ENCODE measurements around the gene DCLRE1B. TPM values are rescaled to one million over a fixed set of nuclear protein-coding genes. Genes with fewer than 3 reads are reported as not detected.

Gene DCLRE1B
- total and polyA plus RNA-seq, 9 of the 15 experiments (the other 6 are each of a cell fraction or from before 2014, with no cell fraction given), result 10.6 to 28.8 (median 17.2) TPM

GRCh38 chr1:113928941-113929749, 24.0 kb downstream of the DCLRE1B start, which contains the start of gene HIPK1 (continued):
- peak in 1 of 2 experiments; percentile 95; a peak in 2 of 4 replicates for TF ChIP-seq ZNF639 (CRISPR knock-in tag; conservative IDR thresholded peaks at IDR 0.05 in 1 of 2, IDR thresholded peaks at IDR 0.05 in 1 of 2)
- TF ChIP-seq ATF4 (CRISPR knock-in tag; IDR thresholded peaks at IDR 0.05), result peak; percentile 71
- TF ChIP-seq IRF1 (CRISPR knock-in tag; IDR thresholded peaks at IDR 0.05; ENCODE audit: borderline replicate concordance), result no peak
- peak; percentile 72; the same call in 1 of the 2 replicates for TF ChIP-seq THAP12 (CRISPR knock-in tag; IDR thresholded peaks at IDR 0.05)
- peak; percentile 83 to 88 for TF ChIP-seq MNT (conservative IDR thresholded peaks at IDR 0.05)
- peak; percentile 34; the same call in 1 of the 2 replicates for TF ChIP-seq STAT6 (CRISPR knock-in tag; IDR thresholded peaks at IDR 0.05)
- no peak for TF ChIP-seq PBX2 (CRISPR knock-in tag; IDR thresholded peaks at IDR 0.05; ENCODE audit: low read depth)
- peak; percentile 11; the same call in 1 of the 2 replicates for TF ChIP-seq PBX2 (tag; conservative IDR thresholded peaks at IDR 0.05; ENCODE audit: low read depth)
- peak; percentile 53; the same call in 1 of the 2 replicates for TF ChIP-seq SOX6 (IDR thresholded peaks at IDR 0.05)
- TF ChIP-seq FOS (IDR thresholded peaks at IDR 0.05; ENCODE audit: extremely low read depth, insufficient read length), result no peak
- TF ChIP-seq TARDBP (IDR thresholded peaks at IDR 0.05), result peak; percentile 92
- TF ChIP-seq FOXK2 (conservative IDR thresholded peaks at IDR 0.05 in 1 of 2, IDR thresholded peaks at IDR 0.05 in 1 of 2; ENCODE audit: low read depth in 2 of 2), result peak; percentile 90 to 97

Data from K562 (cell line).